Measurements from ENCODE around the gene FBXO36. TPM values are rescaled to one million over a fixed set of nuclear protein-coding genes. Genes with fewer than 3 reads are reported as not detected.

FBXO36 gene
- total RNA-seq, 1 experiment from 2014 or later = 4.8 TPM

- DNase-seq (ENCODE audit: low spot score) = no peak
Measured at GRCh38 chr2:229969921-229970320, 47.6 kb downstream of the FBXO36 start.

DNA sequence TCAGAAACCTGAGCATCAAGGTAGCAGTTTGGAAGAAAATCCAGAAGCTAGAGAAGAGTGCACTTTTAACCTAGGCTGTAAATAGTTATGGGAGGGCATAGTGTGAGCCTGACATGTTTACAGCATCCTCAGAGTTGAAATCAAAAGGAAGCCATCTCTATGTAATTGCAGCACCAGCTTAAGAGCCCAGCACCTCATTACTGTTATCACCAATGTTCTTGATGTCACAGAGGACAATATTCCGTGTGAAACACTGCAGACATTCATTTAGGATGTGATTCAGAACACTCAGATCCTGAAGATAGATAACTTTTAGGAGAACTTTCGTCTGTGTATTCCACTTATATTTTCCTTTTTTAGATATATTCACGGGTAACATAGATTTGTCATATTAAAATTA lies 48.1 kb downstream of the FBXO36 start:
- DNase-seq (ENCODE audit: low spot score) = no peak

DNA sequence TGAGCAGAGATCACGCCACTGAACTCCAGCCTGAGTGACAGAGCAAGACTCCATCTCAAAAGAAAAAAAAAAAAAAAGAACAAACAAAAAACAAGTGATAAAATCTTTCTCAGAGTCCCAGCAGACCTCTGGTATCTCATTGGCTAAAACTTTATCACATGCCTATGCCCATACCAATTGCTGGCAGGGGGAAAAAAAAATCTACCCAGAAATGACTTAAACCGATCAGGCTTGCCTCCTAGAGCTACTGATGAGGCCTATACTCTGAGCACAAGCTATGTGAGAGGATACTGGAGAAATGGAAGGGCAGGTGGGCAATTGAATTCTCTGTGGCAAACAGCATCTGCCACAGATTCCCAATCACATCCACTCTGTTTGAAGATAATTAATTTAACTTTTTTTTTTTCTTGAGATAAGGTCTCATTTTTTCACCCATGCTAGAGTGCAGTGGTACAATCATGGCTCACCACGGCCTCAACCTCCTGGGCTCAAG lies 49.0 kb downstream of the FBXO36 start:
- DNase-seq (ENCODE audit: low spot score) = no peak

DNA sequence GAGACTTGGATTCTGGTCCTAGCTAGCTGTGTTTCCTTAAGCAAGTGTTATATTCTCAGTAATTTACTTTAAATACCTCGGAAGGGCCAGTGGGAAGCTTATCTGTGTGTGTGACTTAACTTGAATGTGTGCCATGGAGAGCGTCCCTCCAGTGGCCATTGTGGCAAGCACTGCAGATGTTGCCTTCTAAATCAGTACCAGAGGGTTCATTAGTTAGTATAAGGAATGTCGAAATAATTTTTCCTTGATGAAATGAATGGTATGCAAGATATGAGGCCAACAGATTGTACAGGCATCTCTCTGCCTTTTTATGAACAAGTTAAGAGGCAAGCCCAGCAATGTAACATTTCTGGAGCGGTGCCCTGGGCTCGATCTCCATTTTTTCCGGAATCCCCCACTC lies 52.0 kb downstream of the FBXO36 start:
- no peak for DNase-seq (ENCODE audit: low spot score)

- DNase-seq (ENCODE audit: low spot score) = no peak
Measured at GRCh38 chr2:229980431-229981184, 58.3 kb downstream of the FBXO36 start.

DNA sequence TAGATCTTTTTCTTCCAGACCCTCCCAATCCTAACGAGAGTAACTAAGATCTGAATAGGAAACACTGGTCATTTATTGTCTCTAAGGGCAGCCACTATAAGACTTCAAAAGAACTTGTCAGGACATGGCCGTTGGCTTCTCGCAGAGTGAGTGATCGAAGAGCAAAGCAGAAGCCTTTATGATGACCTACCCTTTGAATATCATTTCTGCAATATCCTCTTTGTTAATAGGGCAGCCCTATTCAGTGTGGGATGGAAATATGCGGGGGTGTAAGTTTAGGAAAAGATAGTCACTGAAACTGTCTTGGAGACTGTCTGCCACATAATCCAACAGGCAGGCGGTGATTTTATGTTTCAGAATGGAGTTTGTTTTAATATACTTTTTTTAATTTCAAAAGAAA lies 70.9 kb downstream of the FBXO36 start:
- DNase-seq (ENCODE audit: low spot score) = no peak

DNA sequence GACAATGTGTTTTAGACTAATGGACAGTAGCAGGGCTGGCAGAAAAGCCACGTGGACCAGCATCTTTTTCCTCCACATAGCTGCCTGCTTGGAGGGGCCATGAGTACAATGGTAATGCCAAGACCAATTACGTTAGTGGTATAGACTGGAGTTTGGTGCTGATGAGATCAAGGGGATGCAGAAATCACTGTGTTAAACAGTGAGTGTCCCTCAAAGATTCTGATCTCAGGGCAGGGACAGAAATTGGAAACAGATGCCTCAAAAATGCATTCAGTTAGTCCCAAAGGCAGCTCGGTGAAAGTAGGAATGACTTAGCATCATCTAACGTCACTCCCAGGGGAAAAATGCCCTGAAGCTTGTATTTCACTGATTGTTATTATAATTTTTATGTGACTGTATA lies 74.0 kb downstream of the FBXO36 start:
- DNase-seq (ENCODE audit: low spot score) = no peak

DNA sequence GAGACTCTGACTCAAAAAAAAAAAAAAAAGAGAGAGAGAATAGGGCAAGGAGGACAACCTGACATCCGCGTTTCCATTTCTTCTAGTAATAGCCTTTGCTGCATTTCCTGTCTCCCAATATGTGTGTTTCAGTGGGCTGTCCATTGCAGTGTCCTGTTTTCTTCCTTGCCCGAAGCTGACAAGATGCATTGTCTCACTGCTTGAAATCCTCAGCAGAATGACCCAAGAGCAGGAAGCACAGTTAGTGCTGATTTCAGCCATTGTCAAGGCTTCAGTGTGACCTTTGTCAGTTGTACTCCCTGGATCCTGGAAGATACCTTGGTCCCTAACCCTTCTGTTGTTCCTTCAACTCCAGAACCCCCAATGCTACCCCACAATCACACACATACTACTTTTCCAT lies 75.3 kb downstream of the FBXO36 start:
- DNase-seq (ENCODE audit: low spot score) = no peak

DNA sequence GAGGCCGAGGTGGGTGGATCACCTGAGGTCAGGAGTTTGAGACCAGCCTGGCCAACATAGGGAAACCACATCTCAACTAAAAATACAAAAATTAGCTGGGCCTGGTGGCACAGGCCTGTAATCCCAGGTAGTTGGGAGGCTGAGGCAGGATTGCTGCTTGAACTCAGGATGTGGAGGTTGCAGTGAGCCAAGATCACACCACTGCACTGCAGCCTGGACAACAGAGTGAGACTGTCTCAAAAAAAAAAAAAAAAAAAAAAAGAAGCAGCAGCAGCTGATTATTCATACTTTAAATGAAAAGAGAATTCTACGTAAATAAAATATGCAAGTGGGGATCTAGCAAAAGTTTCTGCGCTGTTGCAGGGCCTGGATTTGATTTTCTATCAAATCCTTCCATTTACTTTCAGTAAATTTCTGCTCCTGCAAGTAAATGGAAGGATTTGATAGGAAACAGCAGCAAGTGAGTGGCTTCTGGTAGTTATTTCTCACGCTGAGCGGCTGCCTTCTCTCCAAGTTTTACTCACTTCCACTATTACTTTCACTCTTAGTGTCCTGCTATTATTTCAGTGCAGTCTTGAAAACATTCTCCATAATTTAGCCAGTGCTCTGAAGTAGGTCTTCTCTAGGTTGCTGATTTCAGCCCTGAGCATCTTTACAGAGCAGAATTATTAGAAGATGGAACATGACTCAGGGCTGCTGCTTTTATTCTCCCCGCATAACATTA lies 78.0 kb downstream of the FBXO36 start:
- no peak for DNase-seq (ENCODE audit: low spot score)

DNA sequence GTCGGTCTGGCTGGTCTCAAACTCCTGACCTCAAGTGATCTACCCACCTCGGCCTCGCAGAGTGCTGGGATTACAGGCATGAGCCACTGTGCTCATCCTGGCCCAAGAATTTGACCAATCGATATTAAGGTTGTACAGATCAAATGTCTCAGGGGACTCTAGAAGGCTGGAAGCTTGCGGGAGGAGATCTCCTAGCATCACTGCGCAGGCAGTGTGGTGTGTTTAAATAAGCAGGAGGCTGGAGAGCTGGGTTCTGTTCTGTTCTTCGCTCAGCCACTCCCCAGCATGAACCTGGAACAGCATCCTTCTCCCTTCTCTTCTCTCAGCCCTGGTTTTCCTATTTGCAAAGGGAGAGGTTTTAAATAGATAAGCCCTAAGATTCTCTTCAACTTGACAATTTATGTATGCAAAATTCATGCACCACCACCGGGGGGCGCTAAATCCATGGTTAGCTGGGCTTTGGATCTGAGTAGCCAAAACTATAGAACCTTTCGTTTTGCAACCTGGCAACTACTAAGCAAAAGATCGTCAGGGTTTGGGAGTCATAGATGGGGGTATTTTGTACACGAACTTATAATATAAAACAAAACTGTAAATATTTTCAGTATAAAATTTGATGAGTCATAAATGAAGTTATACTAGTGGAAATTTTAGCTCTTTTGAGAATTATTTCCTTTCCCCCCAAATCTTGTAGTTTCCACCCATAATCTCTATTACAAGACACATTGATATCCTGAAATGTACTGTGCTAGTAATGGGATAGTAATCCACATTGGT lies 85.8 kb downstream of the FBXO36 start:
- peak; percentile 58 for DNase-seq (ENCODE audit: low spot score)

DNA sequence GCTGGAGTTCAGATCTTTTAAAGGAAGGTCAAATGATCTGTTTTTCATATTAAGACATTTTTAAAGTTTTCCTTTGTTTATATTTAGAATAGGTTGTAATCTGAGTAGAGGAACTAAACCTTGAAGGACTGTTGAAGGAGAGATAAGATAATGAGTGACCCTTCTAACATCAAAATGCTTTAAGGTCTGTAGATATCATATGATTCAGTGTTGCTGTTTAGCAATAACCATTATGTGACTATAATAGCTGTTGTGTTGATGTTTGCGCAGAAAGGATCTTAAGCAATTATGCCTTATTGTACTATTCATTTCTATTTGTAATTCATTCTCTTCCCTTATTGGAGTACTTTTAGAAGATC lies 86.4 kb downstream of the FBXO36 start:
- no peak for DNase-seq (ENCODE audit: low spot score)

- DNase-seq (ENCODE audit: low spot score) = no peak
Measured at GRCh38 chr2:230010501-230010900, 88.2 kb downstream of the FBXO36 start.

DNA sequence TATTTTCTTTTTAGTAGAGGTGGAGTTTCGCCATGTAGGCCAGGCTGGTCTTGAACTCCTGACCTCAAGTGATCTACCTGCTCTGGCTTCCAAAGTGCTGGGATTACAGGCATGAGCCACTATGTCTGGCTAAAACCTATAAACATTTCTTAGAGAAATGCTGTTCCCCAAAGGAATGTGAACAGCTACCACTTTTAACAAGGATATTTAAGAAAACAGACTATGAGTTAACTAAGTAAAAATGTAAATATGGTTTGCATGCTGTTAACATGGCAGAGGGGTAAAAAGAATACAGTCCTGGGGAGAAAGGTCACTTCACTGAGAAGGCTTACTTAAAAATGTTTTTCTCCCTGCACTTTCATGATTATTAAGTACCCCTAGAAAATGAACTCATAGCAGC lies 89.3 kb downstream of the FBXO36 start:
- DNase-seq (ENCODE audit: low spot score) = peak; percentile 29

GRCh38 chr2:230012267-230012884 lies 90.1 kb downstream of the FBXO36 start:
- DNase-seq (ENCODE audit: low spot score) = no peak

GRCh38 chr2:230016844-230017243 lies 94.5 kb downstream of the FBXO36 start:
- DNase-seq (ENCODE audit: low spot score) = no peak

- peak; percentile 20 for DNase-seq (ENCODE audit: low spot score)
Measured at GRCh38 chr2:230018153-230018552, 95.8 kb downstream of the FBXO36 start.

GRCh38 chr2:230019742-230020141 lies 97.4 kb downstream of the FBXO36 start:
- no peak for DNase-seq (ENCODE audit: low spot score)

DNA sequence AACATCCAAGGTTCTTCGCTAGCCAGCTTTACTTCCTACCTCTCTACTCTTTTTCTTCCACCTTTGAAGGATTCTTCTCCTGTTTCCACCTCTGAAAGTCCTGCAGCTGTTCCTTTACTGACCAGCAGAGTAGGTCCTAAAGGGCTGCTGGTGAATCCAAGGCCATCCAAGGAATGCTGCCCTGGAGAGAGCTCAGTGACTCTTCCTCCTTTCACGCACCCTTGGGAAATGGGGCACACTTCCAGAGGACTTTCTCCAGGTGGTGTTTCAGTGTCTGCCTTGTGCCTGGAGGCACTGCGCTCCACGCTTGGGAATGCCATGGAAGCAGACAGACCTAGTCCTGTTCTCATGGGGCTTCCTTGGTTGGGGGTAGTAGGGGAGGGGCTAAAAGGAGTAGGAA lies 101.0 kb downstream of the FBXO36 start:
- no peak for DNase-seq (ENCODE audit: low spot score)

DNA sequence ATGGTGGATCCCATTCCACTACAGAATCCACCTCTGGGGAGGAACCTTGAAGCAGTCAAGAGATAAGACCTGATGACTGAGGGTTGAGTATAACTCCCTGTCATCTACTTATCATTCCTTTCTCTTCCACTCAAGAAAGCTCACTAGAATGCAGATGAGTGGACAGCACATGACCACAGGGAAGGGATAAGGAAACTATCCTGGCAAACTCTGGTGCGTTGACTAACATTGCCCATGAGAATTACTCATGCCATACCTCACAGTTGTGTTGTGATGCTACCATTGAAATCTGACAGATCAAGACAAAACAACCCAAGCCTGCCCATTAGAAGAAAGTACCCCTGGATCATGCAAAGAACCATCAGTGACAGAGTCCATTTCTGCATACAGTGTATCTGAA lies 119.9 kb downstream of the FBXO36 start:
- no peak for DNase-seq (ENCODE audit: low spot score)

DNA sequence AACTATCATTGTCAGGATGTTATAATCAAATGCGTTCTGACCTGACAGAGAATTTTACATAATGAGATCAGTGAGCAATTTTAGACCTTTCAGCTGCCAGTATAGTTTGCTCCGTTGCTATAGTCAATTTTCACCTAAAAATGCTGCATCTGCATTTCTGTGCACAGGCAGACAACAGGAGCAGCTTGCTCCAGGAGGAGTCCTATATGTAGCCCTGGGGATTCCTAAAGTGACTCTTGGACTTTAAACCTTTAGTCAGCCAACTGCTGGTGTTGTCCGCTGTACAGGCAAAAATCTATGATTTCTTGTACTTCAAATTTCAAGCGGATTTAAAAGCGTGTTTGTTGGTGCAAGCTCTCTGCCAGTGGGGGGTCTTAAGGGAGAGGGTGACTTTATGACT lies 120.7 kb downstream of the FBXO36 start:
- DNase-seq (ENCODE audit: low spot score) = no peak

GRCh38 chr2:230043461-230043860 lies 121.2 kb downstream of the FBXO36 start:
- DNase-seq (ENCODE audit: low spot score) = no peak

DNA sequence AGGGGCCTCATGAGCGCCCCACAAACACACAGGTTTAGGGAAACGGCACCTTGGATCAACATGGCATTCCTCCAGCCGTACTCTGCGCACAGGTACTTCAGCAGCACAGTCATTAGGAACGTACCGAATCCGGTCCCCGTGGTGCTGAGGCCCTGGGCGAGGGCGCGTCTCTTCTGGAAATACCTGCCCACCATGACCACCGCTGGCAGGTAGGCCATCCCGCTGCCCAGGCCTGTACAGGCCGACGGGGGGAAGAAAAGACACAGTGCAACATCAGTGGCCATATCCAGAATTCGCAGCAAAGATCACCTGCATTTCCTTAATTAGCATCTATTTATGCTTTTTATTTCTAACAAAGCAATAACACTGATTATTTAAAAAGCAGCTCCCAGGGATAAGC lies 124.2 kb downstream of the FBXO36 start:
- no peak for DNase-seq (ENCODE audit: low spot score)
